HG02642 (cell line): ENCODE measurements around the gene LSM12.

Experiments used
- ATAC-seq: cut with Tn5 transposase; IDR thresholded peaks from one replicate; pipeline ENCODE4 v1.9.1; 2021; ENCODE audit warnings: mild to moderate bottlenecking; ENCODE audit not compliant: unreplicated experiment, poor library complexity

Gene LSM12

DNA sequence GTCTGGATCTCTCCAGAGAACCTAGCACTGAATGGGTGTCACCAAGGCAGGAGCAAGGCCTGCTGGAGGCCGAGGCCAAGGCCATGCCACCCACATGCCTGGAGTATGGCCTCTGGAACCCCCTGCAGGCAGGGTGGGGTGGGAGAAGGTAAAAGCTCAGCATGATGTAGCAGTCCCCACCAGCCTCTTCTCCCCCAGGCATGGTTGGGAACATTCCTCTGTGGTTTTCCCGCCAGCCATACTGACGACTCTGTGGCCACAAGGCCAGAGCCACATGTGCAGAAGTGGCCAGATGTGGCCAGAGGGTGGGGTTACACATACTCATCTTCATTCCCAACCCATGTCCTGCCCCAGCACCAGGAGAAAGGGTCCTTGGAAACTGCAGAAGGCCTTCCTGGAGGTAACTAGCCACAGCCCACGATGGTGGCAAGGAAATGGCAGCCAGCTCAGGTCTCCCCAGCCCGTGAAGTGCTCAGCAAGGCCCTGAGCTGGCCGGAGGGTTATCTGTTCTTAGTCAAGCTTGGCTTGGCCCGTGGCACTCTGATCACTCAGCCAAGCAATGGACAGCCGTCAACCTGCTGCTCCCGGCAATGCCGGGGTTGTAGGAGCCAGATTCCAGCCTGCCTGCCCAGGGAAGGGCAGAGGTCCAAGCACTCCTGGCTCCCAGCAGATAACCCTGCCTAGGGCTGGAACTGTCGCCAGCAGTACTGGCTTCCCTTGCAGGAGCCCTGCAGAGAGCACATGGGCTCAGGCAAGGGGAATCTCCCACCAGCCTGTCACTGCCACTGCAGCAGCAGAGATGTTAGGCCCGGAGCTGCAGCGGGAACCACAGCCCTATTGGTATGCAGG, 30.9 kb upstream of the LSM12 start:
- ATAC-seq, result no peak

DNA sequence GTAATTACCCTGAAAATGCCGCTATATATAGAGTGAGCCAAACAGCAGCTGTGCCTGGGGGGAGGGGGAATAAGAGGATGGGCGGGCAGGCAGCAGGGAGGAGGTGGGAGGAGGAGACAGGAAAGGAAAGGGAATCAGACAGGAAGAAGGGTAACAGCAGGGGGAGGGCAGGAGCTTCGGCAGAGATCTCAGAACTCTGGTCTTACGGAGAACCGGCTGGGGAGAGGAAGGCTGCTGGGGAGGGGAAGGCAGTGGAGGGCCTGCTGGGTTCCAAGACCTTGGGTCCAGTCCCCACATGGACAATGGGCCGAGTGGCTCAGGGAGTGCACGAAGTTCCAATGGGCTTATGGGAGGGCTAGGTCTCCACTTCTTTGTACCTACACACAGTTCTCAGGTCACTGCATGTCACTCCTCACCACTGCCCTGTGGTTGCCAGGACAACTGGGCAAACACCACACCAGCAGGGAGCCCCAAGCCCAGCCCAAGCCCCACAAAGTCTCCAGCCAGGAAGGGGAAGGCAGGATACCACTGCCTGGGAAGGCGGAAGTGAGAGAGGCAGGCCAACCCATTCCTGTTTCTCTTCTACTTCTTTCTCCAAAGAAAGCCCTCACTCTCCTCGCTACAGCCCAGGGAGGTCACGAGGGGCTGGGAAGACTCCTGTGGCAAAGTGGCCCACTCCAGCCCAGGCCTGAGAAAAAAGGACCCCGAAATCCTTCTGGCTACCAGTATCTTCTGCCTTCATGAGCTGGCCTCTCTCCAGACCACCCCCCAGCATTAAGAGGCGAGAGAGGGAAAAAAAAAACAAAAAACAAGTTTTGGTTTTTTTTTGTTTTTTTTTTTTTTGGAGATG, 29.4 kb upstream of the LSM12 start:
- ATAC-seq, result no peak

DNA sequence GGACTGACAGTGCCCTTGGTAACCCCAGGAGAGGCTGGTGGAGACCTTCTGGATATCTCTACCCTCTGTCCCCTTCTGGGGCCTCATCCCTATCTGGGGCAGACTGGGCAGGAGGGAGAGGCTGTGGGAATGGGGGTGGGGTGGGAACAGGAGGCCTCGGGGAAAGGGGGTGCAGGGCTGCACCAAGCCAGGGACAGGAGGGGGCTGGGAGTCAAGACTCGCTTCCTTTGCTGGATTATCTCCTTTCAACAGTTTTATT, 28.8 kb upstream of the LSM12 start:
- ATAC-seq, result no peak

GRCh38 chr17:44094701-44095387, 28.4 kb upstream of the LSM12 start:
- no peak for ATAC-seq

DNA sequence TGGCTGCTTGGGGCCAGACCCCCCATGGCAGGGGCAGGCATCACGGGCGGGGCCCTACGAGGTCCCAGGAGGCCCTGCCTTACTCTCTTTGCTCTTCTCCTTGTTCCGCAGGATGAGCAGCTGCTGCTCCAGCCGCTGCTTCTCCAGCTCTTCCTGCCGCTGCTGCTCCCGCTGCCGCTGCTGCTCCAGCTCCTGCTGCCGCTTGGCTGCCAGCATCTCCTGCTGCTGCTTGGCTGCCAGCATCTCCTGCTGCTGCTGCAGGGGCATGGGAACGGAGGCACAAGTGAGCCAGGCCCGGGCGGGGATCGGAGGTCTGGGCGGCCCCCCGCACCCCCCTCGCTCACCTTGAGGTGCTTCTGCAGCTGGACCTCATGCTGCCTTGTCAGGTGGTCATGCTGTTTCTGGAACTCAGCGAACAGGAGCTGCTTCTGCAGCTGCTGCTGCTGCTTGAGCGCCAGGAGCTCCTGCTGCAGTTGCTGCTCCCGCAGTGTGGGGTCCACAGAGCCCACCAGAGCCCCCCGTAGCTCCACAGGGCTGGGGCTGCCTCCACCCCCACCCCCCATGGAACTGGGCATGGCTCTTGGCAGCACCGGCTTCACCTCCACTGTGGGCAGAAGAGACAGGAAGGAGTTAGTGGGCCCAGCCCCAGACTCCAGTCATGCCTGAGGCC, 26.9 kb upstream of the LSM12 start:
- no peak for ATAC-seq

DNA sequence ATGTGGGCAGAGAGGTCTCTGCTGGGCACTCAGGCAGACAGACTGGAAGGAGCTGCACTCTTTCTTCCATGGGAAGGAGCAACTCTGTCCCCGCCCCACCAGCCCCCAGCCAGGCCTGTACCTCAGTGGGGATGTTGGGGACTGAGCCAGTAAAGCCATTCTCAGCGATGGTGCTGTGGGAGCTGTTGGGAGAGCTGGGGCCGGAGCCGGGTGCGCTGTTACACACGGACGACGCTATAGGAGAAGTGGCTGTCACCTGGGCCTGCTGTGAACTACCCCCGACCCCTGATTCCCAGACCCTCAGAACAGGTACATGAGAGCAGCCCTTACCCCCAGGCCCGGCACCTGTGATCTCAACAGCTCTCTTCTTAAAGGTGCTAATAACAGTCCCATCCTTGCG, 25.6 kb upstream of the LSM12 start:
- no peak for ATAC-seq

DNA sequence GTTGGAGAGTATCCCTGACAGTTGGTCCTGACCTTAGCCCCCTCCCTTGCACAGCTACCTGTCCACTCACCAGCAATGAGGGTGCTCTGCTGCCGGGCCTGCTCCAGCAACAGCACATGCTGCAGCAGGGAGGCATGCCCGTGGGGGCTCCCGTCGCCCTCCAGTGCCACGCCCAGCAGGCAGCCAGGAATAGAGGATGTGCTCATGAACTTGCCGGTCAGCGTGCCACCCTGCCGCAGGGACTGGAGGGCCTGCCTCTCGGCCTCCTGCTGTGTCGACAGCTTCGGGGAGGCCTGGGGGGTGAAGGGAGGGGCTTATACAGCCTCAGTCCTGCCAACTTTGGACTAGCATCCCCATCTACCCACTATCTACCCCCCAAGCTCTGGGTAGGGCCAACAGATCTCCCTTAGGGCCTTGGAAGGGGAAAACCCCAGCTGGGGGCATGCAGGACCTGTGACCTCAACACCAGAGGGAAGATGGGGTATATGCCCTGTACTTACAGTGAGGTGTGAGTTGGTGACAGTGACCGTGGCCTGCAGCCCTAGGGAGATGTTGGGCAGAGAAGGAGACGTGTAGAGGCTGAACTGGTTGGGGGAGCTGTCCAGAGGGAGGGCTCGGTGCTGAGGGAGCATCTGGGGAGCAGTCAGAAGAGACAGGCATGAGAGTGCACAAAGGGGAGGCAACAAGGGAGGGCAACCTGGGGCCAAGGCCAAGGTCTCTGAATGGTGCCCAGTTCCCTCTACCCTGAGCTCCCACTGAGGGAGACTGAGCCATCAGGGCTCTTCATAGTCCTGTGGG, 24.9 kb upstream of the LSM12 start:
- no peak for ATAC-seq

DNA sequence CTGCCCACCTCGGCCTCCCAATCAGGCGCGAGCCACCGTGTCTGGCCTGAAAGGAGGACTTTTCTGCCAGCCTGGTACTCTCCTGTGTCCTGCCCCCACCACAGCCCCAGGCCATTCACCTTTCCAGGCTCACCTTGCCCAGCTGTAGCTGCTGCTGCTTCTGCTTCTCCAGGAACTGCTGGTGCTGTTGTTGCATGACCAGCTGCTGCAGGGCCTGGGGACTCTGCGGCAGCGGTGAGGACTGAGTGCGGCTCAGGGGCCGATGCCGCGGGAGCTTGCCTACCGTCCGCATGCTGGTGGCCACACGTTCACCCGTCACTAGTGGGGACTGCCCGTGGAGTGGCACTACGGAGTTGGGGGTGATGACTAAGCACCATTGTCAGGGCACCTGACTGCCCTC, 21.8 kb upstream of the LSM12 start:
- ATAC-seq, result no peak

- no peak for ATAC-seq
Observed at GRCh38 chr17:44087319-44087718, 20.8 kb upstream of the LSM12 start.

- no peak for ATAC-seq
Observed at GRCh38 chr17:44086364-44087311, 20.2 kb upstream of the LSM12 start.

DNA sequence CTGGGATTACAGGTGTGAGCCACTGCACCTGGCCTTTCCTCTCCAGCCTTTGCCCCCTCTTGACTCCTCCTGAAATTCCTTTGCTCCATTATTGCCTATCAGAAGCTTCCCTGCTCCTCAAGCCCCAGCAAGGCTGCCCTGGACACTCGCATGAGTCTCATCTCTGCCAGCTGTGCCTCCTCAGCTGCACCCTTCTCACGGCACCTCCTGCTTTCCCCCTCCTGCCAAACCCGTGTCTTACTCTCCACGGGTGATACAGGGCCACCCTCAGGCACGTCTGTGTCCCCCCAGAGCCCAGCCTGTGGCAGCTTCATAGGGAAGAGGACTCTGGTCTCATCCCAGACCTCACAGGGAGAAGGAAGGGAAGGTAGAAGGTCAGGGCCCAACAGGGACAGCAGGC, 19.4 kb upstream of the LSM12 start:
- ATAC-seq, result no peak

GRCh38 chr17:44084921-44085320, 18.4 kb upstream of the LSM12 start:
- no peak for ATAC-seq

GRCh38 chr17:44084131-44084538, 17.7 kb upstream of the LSM12 start:
- ATAC-seq, result no peak

GRCh38 chr17:44083250-44083849, 16.9 kb upstream of the LSM12 start:
- no peak for ATAC-seq

- no peak for ATAC-seq
Observed at GRCh38 chr17:44082256-44082927, 15.9 kb upstream of the LSM12 start.

DNA sequence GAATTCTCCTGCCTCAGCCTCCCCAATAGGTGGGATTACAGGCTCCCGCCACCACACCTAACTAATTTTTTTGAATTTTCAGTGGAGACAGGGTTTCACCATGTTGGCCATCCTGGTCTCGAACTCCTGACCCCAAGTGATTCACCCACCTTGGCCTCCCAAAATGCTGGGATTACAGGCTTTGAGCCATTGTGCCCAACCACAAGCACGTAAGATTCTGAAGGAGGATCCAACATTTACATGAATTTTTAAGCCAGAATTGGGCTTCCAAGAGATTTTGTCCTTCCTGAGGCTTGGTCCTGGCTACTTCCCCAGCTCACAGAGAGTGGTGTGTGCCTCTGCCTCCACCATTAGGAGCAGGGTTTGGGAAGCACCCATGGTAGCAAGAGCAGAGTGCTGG, 15.2 kb upstream of the LSM12 start:
- no peak for ATAC-seq

GRCh38 chr17:44079877-44080821, 13.7 kb upstream of the LSM12 start:
- no peak for ATAC-seq
